IMR-90 (cell line): Measurements from ENCODE around the gene PRIMA1. TPM values are rescaled to one million over a fixed set of nuclear protein-coding genes. Genes with fewer than 3 reads are reported as not detected.

Source experiments
- ATAC-seq: fragments of 200-7000 bp; cut with Tn5 transposase; 2 replicates; pipeline ENCODE4 v1.9.1; 2020; ENCODE audit warnings: low read depth, mild to moderate bottlenecking, moderate library complexity
- BruUV-seq: library from RNA; stranded (reverse); fragments of 400-500 nt; replicated peaks from 2 replicates; lab custom pipeline; 2021; lab: Mats Ljungman, UMichigan
- CTCF ChIA-PET: fragments of 300-600 bp; formaldehyde crosslinking; extraction: SDS; loops from one replicate; lab custom pipeline; 2021; ENCODE audit warnings: antibody characterized with exemption; lab: Yijun Ruan, JAX
- POLR2A ChIA-PET: fragments of 300-600 bp; sonication (Branson Sonifier 250); formaldehyde crosslinking; loops from one replicate; lab custom pipeline; 2022; ENCODE audit warnings: antibody characterized with exemption; ENCODE audit not compliant: unreplicated experiment; lab: Charles Lee
- DNase-seq: peaks from one replicate; pipeline ENCODE4 v3.0.0; 2013
- H2AFZ ChIP-seq: replicated peaks from 2 replicates; pipeline ENCODE3; 2013; ENCODE audit warnings: low read length, mild to moderate bottlenecking; ENCODE audit not compliant: poor library complexity
- H2AK5ac ChIP-seq: 2 replicates; pipeline ENCODE4 v1.6.1; 2013; ENCODE audit warnings: low read depth, low read length, inconsistent platforms
- H2AK9ac ChIP-seq: replicated peaks from 2 replicates; pipeline ENCODE3; 2013; ENCODE audit warnings: mild to moderate bottlenecking, low read depth, low read length, moderate library complexity; ENCODE audit not compliant: poor library complexity
- H2BK120ac ChIP-seq: 2 replicates; pipeline ENCODE4 v1.6.1; 2013; ENCODE audit warnings: low read depth, low read length, inconsistent platforms
- H2BK15ac ChIP-seq: 3 replicates; pipeline ENCODE4 v1.6.1; 2013; ENCODE audit warnings: low read depth, low read length, inconsistent platforms
- H2BK20ac ChIP-seq: 2 replicates; pipeline ENCODE4 v1.6.1; 2013; ENCODE audit warnings: low read depth, mild to moderate bottlenecking, inconsistent platforms, low read length, moderate library complexity
- H2BK5ac ChIP-seq: 2 replicates; pipeline ENCODE4 v1.6.1; 2013; ENCODE audit warnings: mild to moderate bottlenecking, low read depth, low read length, inconsistent platforms; ENCODE audit not compliant: poor library complexity, severe bottlenecking
- H3K14ac ChIP-seq: replicated peaks from 2 replicates; pipeline ENCODE4 v1.6.1; 2013; ENCODE audit warnings: low read depth, low read length, inconsistent platforms
- H3K18ac ChIP-seq: 2 replicates; pipeline ENCODE4 v1.6.1; 2013; ENCODE audit warnings: low read depth, low read length, control low read depth
- H3K23ac ChIP-seq: 2 replicates; pipeline ENCODE4 v1.6.1; 2013; ENCODE audit warnings: low read depth, low read length, inconsistent platforms
- H3K27ac ChIP-seq: 2 replicates; pipeline ENCODE4 v1.5.1; 2013; ENCODE audit warnings: mild to moderate bottlenecking, control low read depth, low read length; ENCODE audit not compliant: insufficient read depth
- H3K27me3 ChIP-seq: 2 replicates; pipeline ENCODE4 v1.6.1; 2013; ENCODE audit warnings: low read length; ENCODE audit not compliant: control insufficient read depth, insufficient read depth
- H3K36me3 ChIP-seq: 2 replicates; pipeline ENCODE4 v1.6.1; 2013; ENCODE audit warnings: low read length, mixed read lengths; ENCODE audit not compliant: control insufficient read depth, insufficient read depth
- H3K4ac ChIP-seq: 2 replicates; pipeline ENCODE4 v1.6.1; 2013; ENCODE audit warnings: low read depth, low read length, inconsistent platforms
- H3K4me1 ChIP-seq: 2 replicates; pipeline ENCODE4 v1.6.1; 2013; ENCODE audit warnings: low read length, mixed read lengths; ENCODE audit not compliant: control insufficient read depth, insufficient read depth
- H3K4me2 ChIP-seq: 2 replicates; pipeline ENCODE4 v1.6.1; 2013; ENCODE audit warnings: low read depth, mild to moderate bottlenecking, control low read depth, low read length, moderate library complexity
- H3K4me3 ChIP-seq: 2 replicates; pipeline ENCODE4 v1.5.1; 2013; ENCODE audit warnings: low read depth, mild to moderate bottlenecking, control low read depth, low read length, moderate library complexity; ENCODE audit not compliant: insufficient read depth
- H3K56ac ChIP-seq: 2 replicates; pipeline ENCODE4 v1.6.1; 2013; ENCODE audit warnings: low read length, inconsistent platforms; ENCODE audit not compliant: insufficient read depth; ENCODE audit errors: extremely low read depth
- H3K79me1 ChIP-seq, 2 experiments: 2 replicates each; pipeline ENCODE4 v1.6.1; 2013; ENCODE audit warnings: low read length in 2 of 2, inconsistent platforms in 1 of 2, low read depth in 1 of 2
- H3K9ac ChIP-seq: 2 replicates; pipeline ENCODE4 v1.6.1; 2013; ENCODE audit warnings: low read depth, low read length, control low read depth
- H3K9me1 ChIP-seq: 2 replicates; pipeline ENCODE4 v1.6.1; 2013; ENCODE audit warnings: low read length, inconsistent platforms; ENCODE audit not compliant: insufficient read depth
- H3K9me3 ChIP-seq: 2 replicates; pipeline ENCODE4 v1.6.1; 2013; ENCODE audit warnings: low read length; ENCODE audit not compliant: control insufficient read depth, insufficient read depth
- H4K20me1 ChIP-seq: 2 replicates; pipeline ENCODE4 v1.6.1; 2013; ENCODE audit warnings: low read length, inconsistent platforms; ENCODE audit not compliant: insufficient read depth
- H4K5ac ChIP-seq: 2 replicates; pipeline ENCODE4 v1.6.1; 2013; ENCODE audit warnings: mild to moderate bottlenecking, low read depth, low read length, control low read depth
- H4K8ac ChIP-seq, 2 experiments: 2 replicates each; pipeline ENCODE4 v1.6.1; 2013; ENCODE audit warnings: low read depth in 2 of 2, low read length in 2 of 2, control low read depth in 1 of 2, inconsistent platforms in 1 of 2
- H4K91ac ChIP-seq: 2 replicates; pipeline ENCODE4 v1.6.1; 2013; ENCODE audit warnings: low read depth, low read length, inconsistent platforms; ENCODE audit not compliant: insufficient read depth
- BHLHE40 ChIP-seq: fragments of 150-350 bp; IDR thresholded peaks from 2 replicates; pipeline ENCODE4 v1.6.1; 2016; ENCODE audit warnings: mild to moderate bottlenecking, low read depth, low read length
- CEBPB ChIP-seq: IDR thresholded peaks from 2 replicates; pipeline ENCODE4 v1.6.1; 2012; ENCODE audit warnings: low read depth, low read length, improper control_type of control experiment
- CHD1 ChIP-seq: IDR thresholded peaks from 2 replicates; pipeline ENCODE4 v1.6.1; 2012; ENCODE audit warnings: low read depth, low read length, improper control_type of control experiment
- CTCF ChIP-seq: conservative IDR thresholded peaks from 2 replicates; pipeline ENCODE4 v1.5.1; 2012; ENCODE audit warnings: mild to moderate bottlenecking, low read depth, low read length, improper control_type of control experiment
- ELK1 ChIP-seq: fragments of 150-350 bp; IDR thresholded peaks from 2 replicates; pipeline ENCODE4 v1.6.1; 2016; ENCODE audit warnings: low read depth, mild to moderate bottlenecking, low read length, moderate library complexity, borderline replicate concordance
- FOS ChIP-seq: fragments of 150-350 bp; IDR thresholded peaks from 2 replicates; pipeline ENCODE4 v1.6.1; 2016; ENCODE audit warnings: low read depth, low read length
- MAFK ChIP-seq: IDR thresholded peaks from 2 replicates; pipeline ENCODE4 v1.6.1; 2012; ENCODE audit warnings: low read depth, low read length, improper control_type of control experiment
- MAZ ChIP-seq: IDR thresholded peaks from 2 replicates; pipeline ENCODE4 v1.6.1; 2012; ENCODE audit warnings: low read depth, mild to moderate bottlenecking, low read length, improper control_type of control experiment, moderate library complexity, borderline replicate concordance
- MXI1 ChIP-seq: IDR thresholded peaks from 2 replicates; pipeline ENCODE4 v1.6.1; 2012; ENCODE audit warnings: low read depth, mild to moderate bottlenecking, low read length, moderate library complexity, borderline replicate concordance
- NFE2L2 ChIP-seq: fragments of 150-350 bp; IDR thresholded peaks from 2 replicates; pipeline ENCODE4 v1.6.1; 2016; ENCODE audit warnings: low read depth, mild to moderate bottlenecking, low read length
- POLR2A ChIP-seq: IDR thresholded peaks from 2 replicates; pipeline ENCODE4 v1.6.1; 2012; ENCODE audit warnings: mild to moderate bottlenecking, low read depth, low read length
- RAD21 ChIP-seq: IDR thresholded peaks from 2 replicates; pipeline ENCODE4 v1.6.1; 2012; ENCODE audit warnings: low read length, improper control_type of control experiment
- RCOR1 ChIP-seq: IDR thresholded peaks from 2 replicates; pipeline ENCODE4 v1.6.1; 2012; ENCODE audit warnings: mild to moderate bottlenecking, low read length, improper control_type of control experiment; ENCODE audit not compliant: insufficient replicate concordance
- RFX5 ChIP-seq: IDR thresholded peaks from 2 replicates; pipeline ENCODE4 v1.8.0; 2012; ENCODE audit warnings: low read depth, mild to moderate bottlenecking, low read length, moderate library complexity
- SMC3 ChIP-seq: fragments of 150-350 bp; IDR thresholded peaks from 2 replicates; pipeline ENCODE4 v1.6.1; 2016; ENCODE audit warnings: low read depth, mild to moderate bottlenecking, antibody characterized with exemption, low read length, moderate library complexity
- USF2 ChIP-seq: fragments of 150-350 bp; IDR thresholded peaks from 2 replicates; pipeline ENCODE4 v1.6.1; 2017; ENCODE audit warnings: mild to moderate bottlenecking, antibody characterized with exemption, low read length, low read depth
- WGBS, 2 experiments: methylation state at CpG; one replicate each; pipeline versions ENCODE4 v1.1.5 to v1.1.7; 2013; ENCODE audit warnings: missing lambda C conversion rate in 2 of 2; ENCODE audit not compliant: insufficient read length in 1 of 2; ENCODE audit errors: extremely low coverage in 2 of 2; 5-methylcytosine and 5-hydroxymethylcytosine counted together
- dilution Hi-C: fragments of 300-500 bp; cut with HindIII; formaldehyde crosslinking; loops from one replicate; pipeline ENCODE4 v1.14.3; 2018; ENCODE audit warnings: low sequenced_read_pairs; ENCODE audit not compliant: unreplicated experiment
- in situ Hi-C: fragments of 300-500 bp; cut with MboI; formaldehyde crosslinking; loops from 3 replicates; pipeline ENCODE4 v1.14.3; 2019; ENCODE audit warnings: low sequenced_read_pairs, inconsistent platforms, mixed read lengths
- intact Hi-C: fragments of 100-400 bp; cut with micrococcal nuclease; formaldehyde crosslinking; loops from 2 replicates; pipeline ENCODE4 v1.10.0; 2022
- polyA plus RNA-seq, 3 experiments: library from polyadenylated mRNA; depleted of rRNA; stranded (reverse); fragments of >200 nt; gene quantifications; 2 replicates each; pipeline ENCODE4 v1.2.3, GENCODE V29; 2012; ENCODE audit warnings: low replicate concordance in 1 of 3
- total RNA-seq: library from RNA; depleted of rRNA; stranded (reverse); fragments of >200 nt; gene quantifications from 2 replicates; pipeline ENCODE4 v1.2.3, GENCODE V29; 2012

The PRIMA1 gene
- total and polyA plus RNA-seq, 2 of the 4 experiments (the other 2 are of a cell fraction), result not detected

- H3K4me3 ChIP-seq, result no peak overlapping the region
- intact Hi-C loops, result no loop called here
- TF ChIP-seq USF2 (no peak), CHD1 (no peak), MXI1 (no peak), NFE2L2 (no peak), FOS (no peak), SMC3 (no peak), RCOR1 (no peak), MAFK (no peak), ELK1 (no peak), CEBPB (no peak), BHLHE40 (no peak), RFX5 (no peak), CTCF (no peak), RAD21 (no peak), MAZ (no peak), POLR2A (no peak)
Observed at GRCh38 chr14:93741556-93742230, 46.6 kb downstream of the PRIMA1 start.

More at GRCh38 chr14:93741556-93742230, 46.6 kb downstream of the PRIMA1 start:
- H4K91ac ChIP-seq, result no peak overlapping the region
- dilution Hi-C loops (no loop called here), in situ Hi-C loops (no loop called here)
- no peak overlapping the region for H2BK15ac ChIP-seq
- ChIA-PET CTCF (no interaction called here), POLR2A (no interaction called here)
- no peak overlapping the region for H4K5ac ChIP-seq
- H3K4ac ChIP-seq, result no peak overlapping the region
- H3K9me1 ChIP-seq, result no peaks in the 10 kb centered on the region
- no peak overlapping the region for H3K27ac ChIP-seq
- H3K27me3 ChIP-seq, result no peaks in the 10 kb centered on the region
- no peak overlapping the region for H2BK120ac ChIP-seq
- BruUV-seq, result no TSS peak
- no peaks in the 10 kb centered on the region for H3K79me1 ChIP-seq
- H4K8ac ChIP-seq, result no peak overlapping the region
- H2AK5ac ChIP-seq, result no peak overlapping the region
- no peak overlapping the region for H3K9ac ChIP-seq
- no peak for ATAC-seq
- H3K56ac ChIP-seq, result no peak overlapping the region
- no peak overlapping the region for H2AK9ac ChIP-seq
- no peak overlapping the region for H2BK5ac ChIP-seq
- WGBS, 2 experiments, result 54% methylated on average over 5 of the region's 12 CpGs; no CpG with 5 or more reads in 1 of the 2 experiments
- no peak overlapping the region for H3K23ac ChIP-seq
- H3K4me2 ChIP-seq, result no peak overlapping the region
- H3K14ac ChIP-seq, result no peak overlapping the region
- no peaks in the 10 kb centered on the region for H3K4me1 ChIP-seq
- H3K18ac ChIP-seq, result no peak overlapping the region
- no peaks in the 10 kb centered on the region for H3K36me3 ChIP-seq
- H2BK20ac ChIP-seq, result no peak overlapping the region
- no peaks in the 10 kb centered on the region for H4K20me1 ChIP-seq
- peaks cover 9% of the 10 kb centered on the region for H3K9me3 ChIP-seq
- no peak overlapping the region for H2AFZ ChIP-seq
- DNase-seq, result no peak
